DOHH2 (cell line): ENCODE results near the gene IFI27L2.

Source experiments
- H3F3A ChIP-seq: fragments of 200-600 bp; sonication (generic), shearing (Covaris generic); 2 replicates; pipeline ENCODE4 v1.6.0; 2016; ENCODE audit warnings: antibody characterized with exemption, mild to moderate bottlenecking; ENCODE audit not compliant: control insufficient read depth, insufficient read depth
- H3K27ac ChIP-seq: fragments of 200-600 bp; sonication (generic); 2 replicates; pipeline ENCODE4 v1.5.1; 2014; ENCODE audit warnings: low read depth, mild to moderate bottlenecking, low read length, moderate library complexity
- H3K27me3 ChIP-seq: fragments of 200-600 bp; sonication (generic); 2 replicates; pipeline ENCODE4 v1.6.1; 2014; ENCODE audit warnings: mild to moderate bottlenecking, low read length, mixed read lengths; ENCODE audit not compliant: control insufficient read depth
- H3K36me3 ChIP-seq: fragments of 200-600 bp; sonication (generic); 2 replicates; pipeline ENCODE4 v1.6.1; 2014; ENCODE audit warnings: mild to moderate bottlenecking, low read length, moderate library complexity, mixed read lengths; ENCODE audit not compliant: control insufficient read depth
- H3K4me1 ChIP-seq: fragments of 200-600 bp; sonication (generic); 2 replicates; pipeline ENCODE4 v1.6.1; 2014; ENCODE audit warnings: mild to moderate bottlenecking, low read length, mixed read lengths; ENCODE audit not compliant: control insufficient read depth
- H3K4me2 ChIP-seq: fragments of 200-600 bp; sonication (generic); 2 replicates; pipeline ENCODE4 v1.6.0; 2014; ENCODE audit warnings: mild to moderate bottlenecking, low read length, moderate library complexity
- H3K4me3 ChIP-seq: fragments of 200-600 bp; sonication (generic); 2 replicates; pipeline ENCODE4 v1.5.1; 2014; ENCODE audit warnings: mild to moderate bottlenecking, low read length, mixed read lengths
- H3K79me2 ChIP-seq: fragments of 200-600 bp; sonication (generic); 2 replicates; pipeline ENCODE4 v1.6.1; 2014; ENCODE audit warnings: mild to moderate bottlenecking, low read length, mixed read lengths; ENCODE audit not compliant: control insufficient read depth
- H3K9me2 ChIP-seq: fragments of 200-600 bp; sonication (generic); replicated peaks from 2 replicates; pipeline ENCODE4 v1.6.1; 2014; ENCODE audit warnings: mild to moderate bottlenecking, low read length, mixed read lengths; ENCODE audit not compliant: control insufficient read depth
- H3K9me3 ChIP-seq: fragments of 200-600 bp; sonication (generic); 2 replicates; pipeline ENCODE4 v1.6.1; 2014; ENCODE audit warnings: antibody characterized with exemption, low read length, mixed read lengths; ENCODE audit not compliant: control insufficient read depth, insufficient read depth
- H4K20me1 ChIP-seq: fragments of 200-600 bp; sonication (generic); 2 replicates; pipeline ENCODE4 v1.6.0; 2014; ENCODE audit warnings: low read depth, mild to moderate bottlenecking, antibody characterized with exemption, low read length, moderate library complexity; ENCODE audit not compliant: control insufficient read depth, insufficient read depth
- CTCF ChIP-seq: fragments of 200-600 bp; sonication (generic); IDR thresholded peaks from one replicate; pipeline ENCODE4 v1.5.1; 2014; ENCODE audit warnings: antibody characterized with exemption, mild to moderate bottlenecking, low read depth, low read length; ENCODE audit not compliant: poor library complexity, severe bottlenecking
- EZH2phosphoT487 ChIP-seq: fragments of 200-600 bp; sonication (generic); IDR thresholded peaks from 2 replicates; pipeline ENCODE4 v1.6.1; 2017; ENCODE audit warnings: borderline replicate concordance, mild to moderate bottlenecking, antibody characterized with exemption, low read length, moderate library complexity, mixed read lengths

The IFI27L2 gene

GRCh38 chr14:94079891-94080620 lies 49.3 kb downstream of the IFI27L2 start:
- TF ChIP-seq CTCF (no peak), EZH2phosphoT487 (no peak)
- Histone ChIP-seq H3K27ac (peak overlapping the region; percentile 62; the same call in 1 of the 2 replicates), H4K20me1 (peaks cover 9% of the 10 kb centered on the region; the same call in 1 of the 2 replicates), H3F3A (0 out of 2 replicates have a peak, but pooled peaks cover 3% of the 10 kb centered on the region), H3K36me3 (peaks cover 51% of the 10 kb centered on the region), H3K4me1 (peaks cover 47% of the 10 kb centered on the region), H3K9me2 (no peaks in the 10 kb centered on the region), H3K9me3 (peaks cover 6% of the 10 kb centered on the region), H3K4me2 (peak overlapping the region; percentile 87), H3K79me2 (peaks cover 82% of the 10 kb centered on the region), H3K27me3 (no peaks in the 10 kb centered on the region), H3K4me3 (peak overlapping the region; percentile 97)

GRCh38 chr14:94077823-94078222 lies 51.6 kb downstream of the IFI27L2 start:
- Histone ChIP-seq H3F3A (0 out of 2 replicates have a peak, but pooled peaks cover 8% of the 10 kb centered on the region), H3K4me1 (peaks cover 47% of the 10 kb centered on the region), H3K36me3 (peaks cover 62% of the 10 kb centered on the region), H4K20me1 (peaks cover 9% of the 10 kb centered on the region; the same call in 1 of the 2 replicates), H3K27ac (no peak overlapping the region), H3K9me3 (peaks cover 14% of the 10 kb centered on the region), H3K9me2 (no peaks in the 10 kb centered on the region), H3K4me2 (peak overlapping the region; percentile 87), H3K27me3 (no peaks in the 10 kb centered on the region), H3K79me2 (peaks cover 99% of the 10 kb centered on the region), H3K4me3 (peak overlapping the region; percentile 97)
- TF ChIP-seq EZH2phosphoT487 (no peak), CTCF (no peak)
